K562 (cell line): Measurements from ENCODE around the gene INPPL1. TPM values are rescaled to one million over a fixed set of nuclear protein-coding genes. Genes with fewer than 3 reads are reported as not detected.
"Not testable (repeated sequence)": the region's sequence is repeated elsewhere in the genome, so short reads cannot be mapped to it uniquely, and the experiment has no call there.

Experiments
- ATAC-seq: fragments of 200-7000 bp; cut with Tn5 transposase; 3 replicates; pipeline ENCODE4 v1.9.1; 2020; ENCODE audit warnings: moderate library complexity
- BruUV-seq: library from RNA; stranded (reverse); fragments of 400-500 nt; replicated peaks from 2 replicates; lab custom pipeline; 2021; lab: Mats Ljungman, UMichigan
- CTCF ChIA-PET: fragments of 300-600 bp; formaldehyde crosslinking; extraction: SDS; loops from one replicate; lab custom pipeline; 2021; ENCODE audit warnings: low intra/inter-chr PET ratio; lab: Yijun Ruan, JAX
- POLR2A ChIA-PET: fragments of 300-600, 350-650 bp; sonication (Branson Sonifier 250); formaldehyde crosslinking; extraction: SDS; loops from one replicate; lab custom pipeline; 2021; ENCODE audit warnings: antibody characterized with exemption, inconsistent platforms; lab: Yijun Ruan, JAX
- DNase-seq, 4 experiments: peaks; one replicate each; pipeline versions ENCODE4 v3.0.0 to v3.0.0-alpha.2; 2011 to 2018; ENCODE audit warnings: low spot score in 3 of 4, mixed read lengths in 3 of 4; ENCODE audit errors: extremely low read depth in 1 of 4
- FAIRE-seq: peaks from 2 replicates; lab custom pipeline; 2011; peaks lifted over from hg19 to GRCh38; lab: Jason Lieb, UNC
- H2AFZ ChIP-seq: 2 replicates; pipeline ENCODE4 v1.6.0; 2011; ENCODE audit warnings: low read depth, low read length, control low read depth, inconsistent platforms
- H3K27ac ChIP-seq: fragments of 200-600 bp; 3 replicates; pipeline ENCODE4 v1.8.0; 2011; ENCODE audit warnings: low read depth, mild to moderate bottlenecking, control low read depth, inconsistent platforms, low read length, moderate library complexity, mixed read lengths; ENCODE audit errors: extremely low read depth
- H3K27me3 ChIP-seq, 2 experiments: fragments of 300-600 bp in 1 of 2; 2 replicates in 1 of 2; 3 replicates in 1 of 2; pipeline versions ENCODE4 v1.6.0 to v1.8.0; 2011; ENCODE audit warnings: inconsistent platforms in 2 of 2, low read length in 2 of 2, mild to moderate bottlenecking in 1 of 2, mixed read lengths in 1 of 2, moderate library complexity in 1 of 2; ENCODE audit not compliant: control insufficient read depth in 2 of 2, insufficient read depth in 2 of 2
- H3K36me3 ChIP-seq: fragments of 300-600 bp; 3 replicates; pipeline ENCODE4 v1.8.0; 2011; ENCODE audit warnings: mild to moderate bottlenecking, low read length, inconsistent platforms; ENCODE audit not compliant: control insufficient read depth, insufficient read depth
- H3K4me1 ChIP-seq, 2 experiments: fragments of 200-600 bp in 1 of 2; replicated peaks in 1 of 2; 2 replicates in 1 of 2; 3 replicates in 1 of 2; pipeline versions ENCODE4 v1.5.1 to v1.8.0; 2011; ENCODE audit warnings: inconsistent platforms in 2 of 2, low read length in 2 of 2, mild to moderate bottlenecking in 1 of 2, mixed read lengths in 1 of 2, moderate library complexity in 1 of 2; ENCODE audit not compliant: control insufficient read depth in 2 of 2, insufficient read depth in 2 of 2
- H3K4me2 ChIP-seq: 2 replicates; pipeline ENCODE4 v1.6.1; 2011; ENCODE audit warnings: low read length, control low read depth, inconsistent platforms, mixed read lengths; ENCODE audit not compliant: insufficient read depth
- H3K4me3 ChIP-seq: fragments of 200-600 bp; sonication (generic), shearing (Covaris generic); 2 replicates; pipeline ENCODE4 v1.5.1; 2016; ENCODE audit warnings: control low read depth, inconsistent platforms
- H3K79me2 ChIP-seq: fragments of 200-600 bp; 3 replicates; pipeline ENCODE4 v1.8.0; 2011; ENCODE audit warnings: low read length, inconsistent platforms; ENCODE audit not compliant: control insufficient read depth, insufficient read depth
- H3K9ac ChIP-seq, 2 experiments: 2 replicates each; pipeline versions ENCODE4 v1.6.0 to v1.6.1; 2011; ENCODE audit warnings: low read depth in 2 of 2, low read length in 2 of 2, control low read depth in 1 of 2, inconsistent platforms in 1 of 2, mild to moderate bottlenecking in 1 of 2, mixed read lengths in 1 of 2; ENCODE audit not compliant: insufficient read depth in 1 of 2
- H3K9me1 ChIP-seq: one replicate; pipeline ENCODE4 v1.6.0; 2011; ENCODE audit warnings: inconsistent platforms, mild to moderate bottlenecking, low read length, moderate library complexity; ENCODE audit not compliant: control insufficient read depth, insufficient read depth
- H3K9me3 ChIP-seq: replicated peaks from 2 replicates; pipeline ENCODE4 v1.5.1; 2011; ENCODE audit warnings: low read depth, low read length, inconsistent platforms; ENCODE audit not compliant: control insufficient read depth, insufficient read depth
- H4K20me1 ChIP-seq: replicated peaks from 2 replicates; pipeline ENCODE4 v1.6.1; 2011; ENCODE audit warnings: low read length, inconsistent platforms, mixed read lengths; ENCODE audit not compliant: control insufficient read depth, insufficient read depth
- CTCF ChIP-seq, 3 experiments: IDR thresholded peaks in 2 of 3; conservative IDR thresholded peaks in 1 of 3; 2 replicates each; pipeline ENCODE4 v1.5.1; 2011 to 2012; ENCODE audit warnings: low read length in 3 of 3, mild to moderate bottlenecking in 3 of 3, control low read depth in 2 of 3, improper control_type of control experiment in 1 of 3, inconsistent platforms in 1 of 3, low read depth in 1 of 3, mixed read lengths in 1 of 3, moderate library complexity in 1 of 3; ENCODE audit not compliant: insufficient read depth in 2 of 3
- RAD21 ChIP-seq, 2 experiments: fragments of 250-450 bp in 1 of 2; fragments of 450-650 bp in 1 of 2; sonication (Bioruptor Pico) in 1 of 2; formaldehyde crosslinking in 1 of 2; IDR thresholded peaks in 1 of 2; conservative IDR thresholded peaks in 1 of 2; 2 replicates each; pipeline versions ENCODE4 v1.4.0 to v1.8.0; 2020 to 2022; ENCODE audit warnings: mild to moderate bottlenecking in 2 of 2, moderate library complexity in 1 of 2
- SMC3 ChIP-seq: conservative IDR thresholded peaks from 2 replicates; pipeline ENCODE4 v1.6.1; 2011; ENCODE audit warnings: low read depth, low read length, improper control_type of control experiment; ENCODE audit not compliant: insufficient read depth
- WGBS: fragments of 100-300 bp; shearing (Covaris generic); methylation state at CpG from one replicate; pipeline ENCODE4 v1.1.6; 2016; ENCODE audit warnings: low coverage, mixed read lengths; ENCODE audit not compliant: insufficient coverage; ENCODE audit errors: missing lambda C conversion rate; 5-methylcytosine and 5-hydroxymethylcytosine counted together
- in situ Hi-C: fragments of 300-500 bp; cut with MboI; formaldehyde crosslinking; loops from 4 replicates; pipeline ENCODE4 v1.15.0; 2018; ENCODE audit warnings: inconsistent platforms, mixed read lengths
- intact Hi-C: fragments of 100-400 bp; cut with micrococcal nuclease; formaldehyde crosslinking; loops from 2 replicates; pipeline ENCODE4 v1.14.2; 2022
- polyA plus RNA-seq, 8 experiments: library from polyadenylated mRNA; depleted of rRNA in 4 of 8; stranded (reverse) in 5 of 8; unstranded in 3 of 8; fragments of >200 nt; fragmentation: Nextera tagmentation in 2 of 8; fragmentation: Illumina TruSeq in 1 of 8; extraction: Ambion mirVana in 2 of 8; extraction: Trizol in 1 of 8; gene quantifications; 2 replicates each; pipeline versions ENCODE4 v1.2.1 to v1.2.3, GENCODE V29; 2011 to 2014; ENCODE audit warnings: inconsistent platforms in 1 of 8, missing spikeins in 1 of 8
- total RNA-seq, 7 experiments: library from RNA; depleted of rRNA in 6 of 7; stranded (reverse); fragments of >200 nt in 6 of 7; fragmentation: Illumina TruSeq in 2 of 7; extraction: Trizol in 2 of 7; gene quantifications; 2 replicates each; pipeline versions ENCODE4 v1.2.1 to v1.2.3, GENCODE V29; 2011 to 2021; ENCODE audit warnings: low replicate concordance in 1 of 7
- TF ChIP-seq, protein P1 (sequence below), 2 experiments: fragments of 450-650 bp; formaldehyde crosslinking in 1 of 2; IDR thresholded peaks; 2 replicates each; pipeline versions ENCODE4 v1.4.0 to v1.6.1; 2014 to 2020; ENCODE audit warnings: mild to moderate bottlenecking in 2 of 2, borderline replicate concordance in 1 of 2, low read depth in 1 of 2

INPPL1 gene
- total and polyA plus RNA-seq, 9 of the 15 experiments (the other 6 are each of a cell fraction or from before 2014, with no cell fraction given): 0.55 to 137 (median 61.6) TPM

DNA sequence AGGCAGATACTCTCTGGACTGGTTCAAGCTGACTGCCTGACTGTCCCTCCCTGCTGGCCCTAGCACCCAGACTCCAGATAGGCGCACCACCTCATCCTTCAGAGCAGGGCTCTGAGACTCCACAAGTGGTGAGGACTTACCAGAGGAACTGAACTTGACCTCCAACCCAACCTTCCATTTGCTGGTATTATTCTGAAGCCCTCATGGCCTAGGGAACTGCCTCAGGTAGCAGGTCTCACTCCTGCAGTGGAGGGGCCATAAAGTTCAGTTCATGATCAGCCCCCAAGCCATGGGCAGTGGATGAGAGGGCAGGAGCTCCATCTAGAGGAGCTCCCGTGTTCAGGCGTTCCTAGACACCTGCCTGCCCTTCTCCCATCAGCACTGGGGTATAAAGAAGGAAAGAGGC, 43.0 kb upstream of the INPPL1 start:
- H3K4me3 ChIP-seq, H3K4me2 ChIP-seq, H3K9ac ChIP-seq, H3K9me1 ChIP-seq, H3K79me2 ChIP-seq, H2AFZ ChIP-seq, H3K9me3 ChIP-seq, H3K4me1 ChIP-seq, POLR2A ChIA-PET, H4K20me1 ChIP-seq, H3K36me3 ChIP-seq, H3K27me3 ChIP-seq, BruUV-seq, H3K27ac ChIP-seq: not testable (repeated sequence)
- intact Hi-C loops: loop anchor here (5.0 kb wide), 2 partner anchors 56 to 251 kb away; partner anchors contain the start of gene CLPB
- TF ChIP-seq RAD21 (CRISPR knock-in tag; conservative IDR thresholded peaks at IDR 0.05 in 1 of 2, IDR thresholded peaks at IDR 0.05 in 1 of 2) (peak; percentile 50 to 77), SMC3 (0 out of 2 replicates have a peak, but pooled peaks have one; percentile 14), CTCF (IDR thresholded peaks at IDR 0.05 in 2 of 3, conservative IDR thresholded peaks at IDR 0.05 in 1 of 3; ENCODE audit: insufficient read depth in 2 of 3, low read depth in 1 of 3, low read length in 3 of 3) (peak; percentile 38 to 60 (median 48))
- TF ChIP-seq, protein P1, sequence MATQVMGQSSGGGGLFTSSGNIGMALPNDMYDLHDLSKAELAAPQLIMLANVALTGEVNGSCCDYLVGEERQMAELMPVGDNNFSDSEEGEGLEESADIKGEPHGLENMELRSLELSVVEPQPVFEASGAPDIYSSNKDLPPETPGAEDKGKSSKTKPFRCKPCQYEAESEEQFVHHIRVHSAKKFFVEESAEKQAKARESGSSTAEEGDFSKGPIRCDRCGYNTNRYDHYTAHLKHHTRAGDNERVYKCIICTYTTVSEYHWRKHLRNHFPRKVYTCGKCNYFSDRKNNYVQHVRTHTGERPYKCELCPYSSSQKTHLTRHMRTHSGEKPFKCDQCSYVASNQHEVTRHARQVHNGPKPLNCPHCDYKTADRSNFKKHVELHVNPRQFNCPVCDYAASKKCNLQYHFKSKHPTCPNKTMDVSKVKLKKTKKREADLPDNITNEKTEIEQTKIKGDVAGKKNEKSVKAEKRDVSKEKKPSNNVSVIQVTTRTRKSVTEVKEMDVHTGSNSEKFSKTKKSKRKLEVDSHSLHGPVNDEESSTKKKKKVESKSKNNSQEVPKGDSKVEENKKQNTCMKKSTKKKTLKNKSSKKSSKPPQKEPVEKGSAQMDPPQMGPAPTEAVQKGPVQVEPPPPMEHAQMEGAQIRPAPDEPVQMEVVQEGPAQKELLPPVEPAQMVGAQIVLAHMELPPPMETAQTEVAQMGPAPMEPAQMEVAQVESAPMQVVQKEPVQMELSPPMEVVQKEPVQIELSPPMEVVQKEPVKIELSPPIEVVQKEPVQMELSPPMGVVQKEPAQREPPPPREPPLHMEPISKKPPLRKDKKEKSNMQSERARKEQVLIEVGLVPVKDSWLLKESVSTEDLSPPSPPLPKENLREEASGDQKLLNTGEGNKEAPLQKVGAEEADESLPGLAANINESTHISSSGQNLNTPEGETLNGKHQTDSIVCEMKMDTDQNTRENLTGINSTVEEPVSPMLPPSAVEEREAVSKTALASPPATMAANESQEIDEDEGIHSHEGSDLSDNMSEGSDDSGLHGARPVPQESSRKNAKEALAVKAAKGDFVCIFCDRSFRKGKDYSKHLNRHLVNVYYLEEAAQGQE (IDR thresholded peaks at IDR 0.05; ENCODE audit: borderline replicate concordance): peak; percentile 50; the same call in 1 of the 2 replicates
- TF ChIP-seq, protein P1 (CRISPR knock-in tag; IDR thresholded peaks at IDR 0.05; ENCODE audit: low read depth): not testable (repeated sequence)
- ATAC-seq (peak; percentile 77), FAIRE-seq (peak; percentile 67), DNase-seq (peak in 2 of 4 experiments; percentile 16 to 49)
- in situ Hi-C loops: loop anchor here (10.0 kb wide), 1 partner anchor 157 kb away; no protein-coding TSS in a partner anchor
- CTCF ChIA-PET: interaction anchor here (0.6 to 0.7 kb wide), 2 partner anchors 38 to 157 kb away, joined by 3 read pairs; no protein-coding TSS in a partner anchor
- WGBS: 41% methylated on average over 3 of the region's 3 CpGs
